Smooth muscle cell (in vitro differentiated cells): ENCODE measurements around the gene SLC22A16. TPM values are rescaled to one million over a fixed set of nuclear protein-coding genes. Genes with fewer than 3 reads are reported as not detected.

Source experiments
- DNase-seq: peaks from one replicate; lab custom pipeline; 2025; ENCODE audit not compliant: unreplicated experiment; lab: John Stamatoyannopoulos, UW
- H2AFZ ChIP-seq: fragments of 200-600 bp; sonication (generic); 2 replicates; pipeline ENCODE4 v1.6.0; 2016; ENCODE audit warnings: antibody characterized with exemption, low read depth, mild to moderate bottlenecking
- H3F3A ChIP-seq: fragments of 200-600 bp; sonication (generic); 2 replicates; pipeline ENCODE4 v1.6.0; 2017; ENCODE audit warnings: antibody characterized with exemption, low read depth
- H3K27ac ChIP-seq: fragments of 200-600 bp; sonication (generic); 2 replicates; pipeline ENCODE4 v1.5.1; 2016; ENCODE audit warnings: low read depth, mild to moderate bottlenecking
- H3K27me3 ChIP-seq: fragments of 200-600 bp; sonication (generic); 2 replicates; pipeline ENCODE4 v1.6.1; 2016; ENCODE audit warnings: low read depth, mild to moderate bottlenecking
- H3K36me3 ChIP-seq: fragments of 200-600 bp; sonication (generic); 2 replicates; pipeline ENCODE4 v1.5.1; 2016; ENCODE audit warnings: low read depth
- H3K4me1 ChIP-seq: fragments of 200-600 bp; sonication (generic); 2 replicates; pipeline ENCODE4 v1.5.1; 2016; ENCODE audit warnings: low read depth
- H3K4me2 ChIP-seq: fragments of 200-600 bp; sonication (generic); 2 replicates; pipeline ENCODE4 v1.6.0; 2016; ENCODE audit warnings: mild to moderate bottlenecking
- H3K4me3 ChIP-seq: fragments of 200-600 bp; sonication (generic); 2 replicates; pipeline ENCODE4 v1.5.1; 2016; ENCODE audit warnings: mild to moderate bottlenecking
- H3K79me2 ChIP-seq: fragments of 200-600 bp; sonication (generic); 2 replicates; pipeline ENCODE4 v1.6.0; 2016; ENCODE audit warnings: low read depth, mild to moderate bottlenecking
- H3K9ac ChIP-seq: fragments of 200-600 bp; sonication (generic); 2 replicates; pipeline ENCODE4 v1.6.0; 2016; ENCODE audit warnings: low read depth
- H3K9me3 ChIP-seq: fragments of 200-600 bp; sonication (generic); replicated peaks from 2 replicates; pipeline ENCODE4 v1.5.1; 2016; ENCODE audit warnings: low read depth
- H4K20me1 ChIP-seq: fragments of 200-600 bp; sonication (generic); 2 replicates; pipeline ENCODE4 v1.6.0; 2016; ENCODE audit warnings: low read depth
- CTCF ChIP-seq: fragments of 200-600 bp; sonication (generic); IDR thresholded peaks from 2 replicates; pipeline ENCODE4 v1.5.1; 2017; ENCODE audit warnings: borderline replicate concordance, mild to moderate bottlenecking, antibody characterized with exemption; ENCODE audit not compliant: insufficient read depth, poor library complexity, severe bottlenecking
- WGBS: methylation state at CpG from one replicate; pipeline ENCODE4 v1.1.7; 2016; ENCODE audit warnings: low lambda C conversion rate; 5-methylcytosine and 5-hydroxymethylcytosine counted together
- polyA plus RNA-seq: library from polyadenylated mRNA; unstranded; fragments of >200 nt; fragmentation: Nextera tagmentation; extraction: Ambion mirVana; gene quantifications from 2 replicates; pipeline ENCODE4 v1.2.1, GENCODE V29; 2016
- total RNA-seq: library from RNA; depleted of rRNA; stranded (reverse); fragments of >200 nt; gene quantifications from 2 replicates; pipeline ENCODE4 v1.2.3, GENCODE V29; 2014

SLC22A16 gene
- total and polyA plus RNA-seq, 2 experiments from 2014 or later, result not detected

GRCh38 chr6:110394409-110394808 lies 82.0 kb downstream of the SLC22A16 start:
- Histone ChIP-seq H3K4me3 (no peak overlapping the region), H3K4me1 (no peaks in the 10 kb centered on the region), H3K27ac (no peak overlapping the region), H3K27me3 (no peaks in the 10 kb centered on the region), H3K36me3 (no peaks in the 10 kb centered on the region), H3K4me2 (no peak overlapping the region), H3K9me3 (no peaks in the 10 kb centered on the region), H4K20me1 (no peaks in the 10 kb centered on the region), H3F3A (no peaks in the 10 kb centered on the region), H2AFZ (no peak overlapping the region), H3K9ac (no peak overlapping the region), H3K79me2 (no peaks in the 10 kb centered on the region)
- no peak for TF ChIP-seq CTCF
- 95% methylated on average over 4 of the region's 4 CpGs for WGBS
- DNase-seq, result no peak

- Histone ChIP-seq H3K4me2 (no peak overlapping the region), H3K4me3 (no peak overlapping the region), H2AFZ (no peak overlapping the region), H3K36me3 (no peaks in the 10 kb centered on the region), H3F3A (no peaks in the 10 kb centered on the region), H4K20me1 (no peaks in the 10 kb centered on the region), H3K79me2 (no peaks in the 10 kb centered on the region), H3K9me3 (no peaks in the 10 kb centered on the region), H3K4me1 (peaks cover 7% of the 10 kb centered on the region), H3K27me3 (no peaks in the 10 kb centered on the region), H3K9ac (no peak overlapping the region), H3K27ac (no peak overlapping the region)
- WGBS, result 89% methylated on average over 9 of the region's 9 CpGs
- no peak for DNase-seq
- TF ChIP-seq CTCF, result no peak
Measured at GRCh38 chr6:110392727-110393126, 83.7 kb downstream of the SLC22A16 start.

DNA sequence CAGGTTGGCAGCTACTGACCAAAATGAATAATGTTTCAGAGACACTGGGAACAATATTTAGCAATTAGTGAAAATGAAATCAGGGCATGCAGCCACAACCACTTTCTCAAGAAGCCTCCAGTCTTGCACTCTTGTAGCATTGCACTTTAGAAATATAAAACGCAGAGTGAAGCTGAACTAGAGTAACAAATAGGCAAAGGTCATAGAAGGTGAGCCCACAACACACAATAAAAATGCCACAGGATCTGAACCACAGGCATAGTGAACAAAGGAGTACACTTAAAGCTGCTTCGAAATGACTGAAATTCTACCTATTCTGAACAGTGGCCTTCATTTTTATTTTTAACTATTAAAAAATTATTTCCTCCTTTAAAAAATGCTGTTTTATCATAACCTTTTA lies 86.0 kb downstream of the SLC22A16 start:
- Histone ChIP-seq H3K9ac (no peak overlapping the region), H3K27me3 (no peaks in the 10 kb centered on the region), H3K79me2 (no peaks in the 10 kb centered on the region), H3K4me1 (peaks cover 7% of the 10 kb centered on the region), H3K4me3 (no peak overlapping the region), H3K9me3 (no peaks in the 10 kb centered on the region), H3K27ac (no peak overlapping the region), H3F3A (no peaks in the 10 kb centered on the region), H4K20me1 (no peaks in the 10 kb centered on the region), H3K4me2 (no peak overlapping the region), H3K36me3 (no peaks in the 10 kb centered on the region), H2AFZ (no peak overlapping the region)
- no peak for DNase-seq
- no peak for TF ChIP-seq CTCF
- WGBS, result 44% methylated on average over 2 of the region's 2 CpGs

GRCh38 chr6:110389689-110390382 lies 86.6 kb downstream of the SLC22A16 start:
- H4K20me1 ChIP-seq, result no peaks in the 10 kb centered on the region
- 87% methylated on average over 4 of the region's 4 CpGs for WGBS
- H3K4me1 ChIP-seq, result peaks cover 7% of the 10 kb centered on the region
- no peaks in the 10 kb centered on the region for H3K79me2 ChIP-seq
- TF ChIP-seq CTCF, result no peak
- H3K4me2 ChIP-seq, result no peak overlapping the region
- H3F3A ChIP-seq, result no peaks in the 10 kb centered on the region
- no peak overlapping the region for H3K9ac ChIP-seq
- no peak for DNase-seq
- H3K4me3 ChIP-seq, result no peak overlapping the region
- H3K27me3 ChIP-seq, result no peaks in the 10 kb centered on the region
- no peaks in the 10 kb centered on the region for H3K9me3 ChIP-seq
- no peak overlapping the region for H3K27ac ChIP-seq
- H2AFZ ChIP-seq, result no peak overlapping the region
- no peaks in the 10 kb centered on the region for H3K36me3 ChIP-seq
